Neural cell (in vitro differentiated cells): ENCODE results near the gene GAMT. TPM values are rescaled to one million over a fixed set of nuclear protein-coding genes. Genes with fewer than 3 reads are reported as not detected.

ENCODE experiments used
- H2AFZ ChIP-seq: fragments of 200-600, 300-800 bp; sonication (generic), shearing (Covaris generic); 2 replicates; pipeline ENCODE4 v1.6.0; 2014; ENCODE audit warnings: low read depth, mild to moderate bottlenecking, antibody characterized with exemption, low read length, moderate library complexity
- H3F3A ChIP-seq: fragments of 200-600 bp; shearing (Covaris generic); 2 replicates; pipeline ENCODE4 v1.6.1; 2016; ENCODE audit warnings: mild to moderate bottlenecking, moderate library complexity, mixed read lengths, antibody characterized with exemption, low read length; ENCODE audit not compliant: insufficient read depth, poor library complexity, severe bottlenecking
- H3K27ac ChIP-seq: fragments of 200-600, 300-800 bp; sonication (generic), shearing (Covaris generic); 2 replicates; pipeline ENCODE4 v1.5.1; 2014; ENCODE audit warnings: mild to moderate bottlenecking, low read length, moderate library complexity
- H3K27me3 ChIP-seq: fragments of 300-800, 200-600 bp; sonication (generic), shearing (Covaris generic); 2 replicates; pipeline ENCODE4 v1.6.0; 2014; ENCODE audit warnings: mild to moderate bottlenecking, low read depth, low read length, moderate library complexity; ENCODE audit not compliant: insufficient read depth
- H3K36me3 ChIP-seq: fragments of 300-800, 200-600 bp; sonication (generic), shearing (Covaris generic); 2 replicates; pipeline ENCODE4 v1.5.1; 2014; ENCODE audit warnings: mild to moderate bottlenecking, antibody characterized with exemption, low read length, moderate library complexity; ENCODE audit not compliant: insufficient read depth
- H3K4me2 ChIP-seq: fragments of 300-800, 200-600 bp; sonication (generic), shearing (Covaris generic); 2 replicates; pipeline ENCODE4 v1.6.0; 2014; ENCODE audit warnings: mild to moderate bottlenecking, low read length
- H3K4me3 ChIP-seq: fragments of 300-800, 200-600 bp; sonication (generic), shearing (Covaris generic); 2 replicates; pipeline ENCODE4 v1.5.1; 2014; ENCODE audit warnings: mild to moderate bottlenecking, low read length, moderate library complexity
- H3K79me2 ChIP-seq: fragments of 200-600 bp; shearing (Covaris generic); replicated peaks from 2 replicates; pipeline ENCODE4 v1.6.0; 2014; ENCODE audit warnings: mild to moderate bottlenecking, low read length, moderate library complexity; ENCODE audit not compliant: insufficient read depth
- H3K9ac ChIP-seq: fragments of 300-800, 200-600 bp; sonication (generic), shearing (Covaris generic); 2 replicates; pipeline ENCODE4 v1.6.1; 2016; ENCODE audit warnings: mild to moderate bottlenecking, low read length, mixed read lengths
- H3K9me2 ChIP-seq: fragments of 200-600 bp; shearing (Covaris generic); 2 replicates; pipeline ENCODE4 v1.6.1; 2016; ENCODE audit warnings: mild to moderate bottlenecking, low read length, mixed read lengths; ENCODE audit not compliant: insufficient read depth
- H3K9me3 ChIP-seq: fragments of 200-600, 300-800 bp; sonication (generic), shearing (Covaris generic); 2 replicates; pipeline ENCODE4 v1.6.1; 2016; ENCODE audit warnings: mild to moderate bottlenecking, mixed run types, low read length, moderate library complexity, mixed read lengths
- H4K20me1 ChIP-seq: fragments of 200-600 bp; shearing (Covaris generic); 2 replicates; pipeline ENCODE4 v1.6.1; 2016; ENCODE audit warnings: mild to moderate bottlenecking, mixed run types; ENCODE audit not compliant: insufficient read depth
- EP300 ChIP-seq: fragments of 450-650 bp; conservative IDR thresholded peaks from 2 replicates; pipeline ENCODE4 v1.6.1; 2014; ENCODE audit warnings: antibody characterized with exemption, mild to moderate bottlenecking, moderate library complexity; ENCODE audit not compliant: poor library complexity, severe bottlenecking
- EZH2 ChIP-seq: fragments of 200-600, 300-800 bp; shearing (Covaris generic), sonication (generic); IDR thresholded peaks from 2 replicates; pipeline ENCODE4 v1.6.1; 2014; ENCODE audit warnings: antibody characterized with exemption, low read length, borderline replicate concordance, mild to moderate bottlenecking; ENCODE audit not compliant: insufficient read depth, poor library complexity, severe bottlenecking
- MXI1 ChIP-seq: fragments of 450-650 bp; conservative IDR thresholded peaks from 2 replicates; pipeline ENCODE4 v1.6.1; 2014; ENCODE audit warnings: antibody characterized with exemption, mild to moderate bottlenecking; ENCODE audit not compliant: poor library complexity, severe bottlenecking
- POLR2AphosphoS5 ChIP-seq: IDR thresholded peaks from 2 replicates; pipeline ENCODE4 v1.6.1; 2012
- RAD21 ChIP-seq: fragments of 450-650 bp; conservative IDR thresholded peaks from 2 replicates; pipeline ENCODE4 v1.6.1; 2014; ENCODE audit warnings: antibody characterized with exemption, mild to moderate bottlenecking, moderate library complexity
- REST ChIP-seq: IDR thresholded peaks from 2 replicates; pipeline ENCODE4 v1.6.1; 2012; ENCODE audit warnings: borderline replicate concordance
- SMC3 ChIP-seq: fragments of 450-650 bp; conservative IDR thresholded peaks from 2 replicates; pipeline ENCODE4 v1.6.1; 2014; ENCODE audit warnings: antibody characterized with exemption, mild to moderate bottlenecking, moderate library complexity; ENCODE audit not compliant: poor library complexity
- TAF1 ChIP-seq: IDR thresholded peaks from 2 replicates; pipeline ENCODE4 v1.6.1; 2012; ENCODE audit warnings: low read depth
- polyA plus RNA-seq: library from polyadenylated mRNA; depleted of rRNA; stranded (reverse); fragments of >200 nt; gene quantifications from 2 replicates; pipeline ENCODE4 v1.2.3, GENCODE V29; 2014
- TF ChIP-seq, protein P1 (sequence below): fragments of 450-650 bp; IDR thresholded peaks from 2 replicates; pipeline ENCODE4 v1.5.1; 2014; ENCODE audit warnings: antibody characterized with exemption, mild to moderate bottlenecking, moderate library complexity; ENCODE audit not compliant: poor library complexity, severe bottlenecking

GAMT gene
- polyA plus RNA-seq, 1 donor from 2014 or later, result 32.5 TPM

DNA sequence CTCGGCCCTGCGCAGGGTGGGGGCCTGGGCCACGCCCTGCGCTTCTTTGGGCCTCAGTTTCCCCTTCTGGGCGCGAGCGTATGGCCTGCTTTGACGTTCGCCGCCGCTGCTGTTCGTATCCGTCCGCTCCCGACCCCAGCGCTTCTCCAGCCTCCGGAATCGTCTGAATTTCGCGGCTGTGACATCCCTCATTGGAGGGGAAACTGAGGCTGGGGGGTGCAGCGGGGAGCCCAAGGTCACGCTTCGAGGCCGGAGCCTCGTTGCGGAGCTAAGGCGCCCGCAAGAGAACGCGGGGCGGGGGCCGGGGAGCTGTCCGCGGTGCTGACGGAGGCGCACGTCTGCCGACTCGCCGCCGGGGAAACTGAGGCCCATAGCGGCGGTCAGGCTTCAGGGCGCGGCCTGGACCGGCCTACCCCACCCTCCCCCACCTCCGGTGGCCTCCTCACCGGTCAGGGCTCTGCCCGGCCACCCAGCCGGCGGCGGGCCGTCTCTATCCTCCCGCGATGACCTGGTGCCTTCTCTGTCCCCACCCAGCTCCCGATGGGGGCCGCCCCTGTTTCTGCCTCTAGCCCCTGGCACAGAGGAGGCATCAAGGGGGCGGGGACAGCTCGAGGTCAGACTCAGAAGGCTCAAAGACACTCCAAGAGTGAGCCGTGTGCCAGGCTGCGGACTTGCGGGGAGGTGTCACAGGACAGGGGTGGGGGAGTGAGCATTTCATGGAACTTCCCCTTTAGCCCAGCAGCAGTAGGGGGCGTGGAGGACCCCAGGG is 45.6 kb upstream of the GAMT start:
- H3F3A ChIP-seq, result peaks cover 4% of the 10 kb centered on the region
- peak overlapping the region; percentile 80 for H3K9ac ChIP-seq
- peaks cover 47% of the 10 kb centered on the region for H3K79me2 ChIP-seq
- peak overlapping the region; percentile 78 for H3K4me2 ChIP-seq
- H3K9me3 ChIP-seq, result no peaks in the 10 kb centered on the region
- peak overlapping the region; percentile 77 for H3K4me3 ChIP-seq
- H3K36me3 ChIP-seq, result no peaks in the 10 kb centered on the region
- peak; percentile 70 for TF ChIP-seq REST
- TF ChIP-seq TAF1, result no peak
- no peaks in the 10 kb centered on the region for H3K27me3 ChIP-seq
- no peaks in the 10 kb centered on the region for H4K20me1 ChIP-seq
- H3K27ac ChIP-seq, result peak overlapping the region; percentile 86
- peak overlapping the region; percentile 8 for H2AFZ ChIP-seq
- H3K9me2 ChIP-seq, result no peaks in the 10 kb centered on the region

- no peaks in the 10 kb centered on the region for H3K27me3 ChIP-seq
- no peaks in the 10 kb centered on the region for H3K9me2 ChIP-seq
- peak overlapping the region; percentile 86 for H3K27ac ChIP-seq
- H3K4me3 ChIP-seq, result peak overlapping the region; percentile 77
- peaks cover 4% of the 10 kb centered on the region for H3F3A ChIP-seq
- no peak overlapping the region for H2AFZ ChIP-seq
- peak overlapping the region; percentile 80 for H3K9ac ChIP-seq
- no peaks in the 10 kb centered on the region for H3K36me3 ChIP-seq
- H3K79me2 ChIP-seq, result peaks cover 39% of the 10 kb centered on the region
- no peaks in the 10 kb centered on the region for H4K20me1 ChIP-seq
- H3K4me2 ChIP-seq, result peak overlapping the region; percentile 78
- H3K9me3 ChIP-seq, result no peaks in the 10 kb centered on the region
- TF ChIP-seq SMC3 (peak; percentile 27), REST (no peak), TAF1 (no peak), EP300 (peak; percentile 84), EZH2 (no peak), MXI1 (peak; percentile 95), RAD21 (peak; percentile 17), POLR2AphosphoS5 (peak; percentile 63)
- TF ChIP-seq, protein P1, sequence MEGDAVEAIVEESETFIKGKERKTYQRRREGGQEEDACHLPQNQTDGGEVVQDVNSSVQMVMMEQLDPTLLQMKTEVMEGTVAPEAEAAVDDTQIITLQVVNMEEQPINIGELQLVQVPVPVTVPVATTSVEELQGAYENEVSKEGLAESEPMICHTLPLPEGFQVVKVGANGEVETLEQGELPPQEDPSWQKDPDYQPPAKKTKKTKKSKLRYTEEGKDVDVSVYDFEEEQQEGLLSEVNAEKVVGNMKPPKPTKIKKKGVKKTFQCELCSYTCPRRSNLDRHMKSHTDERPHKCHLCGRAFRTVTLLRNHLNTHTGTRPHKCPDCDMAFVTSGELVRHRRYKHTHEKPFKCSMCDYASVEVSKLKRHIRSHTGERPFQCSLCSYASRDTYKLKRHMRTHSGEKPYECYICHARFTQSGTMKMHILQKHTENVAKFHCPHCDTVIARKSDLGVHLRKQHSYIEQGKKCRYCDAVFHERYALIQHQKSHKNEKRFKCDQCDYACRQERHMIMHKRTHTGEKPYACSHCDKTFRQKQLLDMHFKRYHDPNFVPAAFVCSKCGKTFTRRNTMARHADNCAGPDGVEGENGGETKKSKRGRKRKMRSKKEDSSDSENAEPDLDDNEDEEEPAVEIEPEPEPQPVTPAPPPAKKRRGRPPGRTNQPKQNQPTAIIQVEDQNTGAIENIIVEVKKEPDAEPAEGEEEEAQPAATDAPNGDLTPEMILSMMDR, result peak; percentile 24
These were observed 44.8 kb upstream of the GAMT start for GRCh38 chr19:1445932-1446712.
